ENCODE results near the gene TMSB10.

- TF ChIP-seq, protein P1, sequence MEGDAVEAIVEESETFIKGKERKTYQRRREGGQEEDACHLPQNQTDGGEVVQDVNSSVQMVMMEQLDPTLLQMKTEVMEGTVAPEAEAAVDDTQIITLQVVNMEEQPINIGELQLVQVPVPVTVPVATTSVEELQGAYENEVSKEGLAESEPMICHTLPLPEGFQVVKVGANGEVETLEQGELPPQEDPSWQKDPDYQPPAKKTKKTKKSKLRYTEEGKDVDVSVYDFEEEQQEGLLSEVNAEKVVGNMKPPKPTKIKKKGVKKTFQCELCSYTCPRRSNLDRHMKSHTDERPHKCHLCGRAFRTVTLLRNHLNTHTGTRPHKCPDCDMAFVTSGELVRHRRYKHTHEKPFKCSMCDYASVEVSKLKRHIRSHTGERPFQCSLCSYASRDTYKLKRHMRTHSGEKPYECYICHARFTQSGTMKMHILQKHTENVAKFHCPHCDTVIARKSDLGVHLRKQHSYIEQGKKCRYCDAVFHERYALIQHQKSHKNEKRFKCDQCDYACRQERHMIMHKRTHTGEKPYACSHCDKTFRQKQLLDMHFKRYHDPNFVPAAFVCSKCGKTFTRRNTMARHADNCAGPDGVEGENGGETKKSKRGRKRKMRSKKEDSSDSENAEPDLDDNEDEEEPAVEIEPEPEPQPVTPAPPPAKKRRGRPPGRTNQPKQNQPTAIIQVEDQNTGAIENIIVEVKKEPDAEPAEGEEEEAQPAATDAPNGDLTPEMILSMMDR (IDR thresholded peaks at IDR 0.05): no peak
- TF ChIP-seq CREB1 (CRISPR knock-in tag; IDR thresholded peaks at IDR 0.05) (no peak), ETV6 (CRISPR knock-in tag; IDR thresholded peaks at IDR 0.05) (no peak), PRRX2 (CRISPR knock-in tag; IDR thresholded peaks at IDR 0.05) (no peak), NR2C2 (CRISPR knock-in tag; IDR thresholded peaks at IDR 0.05) (no peak), ZBTB21 (CRISPR knock-in tag; IDR thresholded peaks at IDR 0.05; ENCODE audit: borderline replicate concordance) (no peak), KAT7 (CRISPR knock-in tag; IDR thresholded peaks at IDR 0.05; ENCODE audit: borderline replicate concordance) (no peak), ZNF396 (CRISPR knock-in tag; IDR thresholded peaks at IDR 0.05; ENCODE audit: borderline replicate concordance) (no peak), MAX (CRISPR knock-in tag; IDR thresholded peaks at IDR 0.05) (no peak), GABPB1 (CRISPR knock-in tag; IDR thresholded peaks at IDR 0.05) (no peak)
- TF ChIP-seq, protein P2, sequence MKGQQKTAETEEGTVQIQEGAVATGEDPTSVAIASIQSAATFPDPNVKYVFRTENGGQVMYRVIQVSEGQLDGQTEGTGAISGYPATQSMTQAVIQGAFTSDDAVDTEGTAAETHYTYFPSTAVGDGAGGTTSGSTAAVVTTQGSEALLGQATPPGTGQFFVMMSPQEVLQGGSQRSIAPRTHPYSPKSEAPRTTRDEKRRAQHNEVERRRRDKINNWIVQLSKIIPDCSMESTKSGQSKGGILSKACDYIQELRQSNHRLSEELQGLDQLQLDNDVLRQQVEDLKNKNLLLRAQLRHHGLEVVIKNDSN (CRISPR knock-in tag; IDR thresholded peaks at IDR 0.05): no peak
- TF ChIP-seq, protein P3, sequence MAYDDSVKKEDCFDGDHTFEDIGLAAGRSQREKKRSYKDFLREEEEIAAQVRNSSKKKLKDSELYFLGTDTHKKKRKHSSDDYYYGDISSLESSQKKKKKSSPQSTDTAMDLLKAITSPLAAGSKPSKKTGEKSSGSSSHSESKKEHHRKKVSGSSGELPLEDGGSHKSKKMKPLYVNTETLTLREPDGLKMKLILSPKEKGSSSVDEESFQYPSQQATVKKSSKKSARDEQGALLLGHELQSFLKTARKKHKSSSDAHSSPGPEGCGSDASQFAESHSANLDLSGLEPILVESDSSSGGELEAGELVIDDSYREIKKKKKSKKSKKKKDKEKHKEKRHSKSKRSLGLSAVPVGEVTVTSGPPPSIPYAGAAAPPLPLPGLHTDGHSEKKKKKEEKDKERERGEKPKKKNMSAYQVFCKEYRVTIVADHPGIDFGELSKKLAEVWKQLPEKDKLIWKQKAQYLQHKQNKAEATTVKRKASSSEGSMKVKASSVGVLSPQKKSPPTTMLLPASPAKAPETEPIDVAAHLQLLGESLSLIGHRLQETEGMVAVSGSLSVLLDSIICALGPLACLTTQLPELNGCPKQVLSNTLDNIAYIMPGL (CRISPR knock-in tag; IDR thresholded peaks at IDR 0.05): no peak
These were observed 40.2 kb upstream of the TMSB10 start for GRCh38 chr2:84865181-84865783.
